Measurements from ENCODE around the gene ROR2. TPM values are rescaled to one million over a fixed set of nuclear protein-coding genes. Genes with fewer than 3 reads are reported as not detected.

The ROR2 gene
- total RNA-seq, 1 donor from 2014 or later: 3.8 TPM

DNA sequence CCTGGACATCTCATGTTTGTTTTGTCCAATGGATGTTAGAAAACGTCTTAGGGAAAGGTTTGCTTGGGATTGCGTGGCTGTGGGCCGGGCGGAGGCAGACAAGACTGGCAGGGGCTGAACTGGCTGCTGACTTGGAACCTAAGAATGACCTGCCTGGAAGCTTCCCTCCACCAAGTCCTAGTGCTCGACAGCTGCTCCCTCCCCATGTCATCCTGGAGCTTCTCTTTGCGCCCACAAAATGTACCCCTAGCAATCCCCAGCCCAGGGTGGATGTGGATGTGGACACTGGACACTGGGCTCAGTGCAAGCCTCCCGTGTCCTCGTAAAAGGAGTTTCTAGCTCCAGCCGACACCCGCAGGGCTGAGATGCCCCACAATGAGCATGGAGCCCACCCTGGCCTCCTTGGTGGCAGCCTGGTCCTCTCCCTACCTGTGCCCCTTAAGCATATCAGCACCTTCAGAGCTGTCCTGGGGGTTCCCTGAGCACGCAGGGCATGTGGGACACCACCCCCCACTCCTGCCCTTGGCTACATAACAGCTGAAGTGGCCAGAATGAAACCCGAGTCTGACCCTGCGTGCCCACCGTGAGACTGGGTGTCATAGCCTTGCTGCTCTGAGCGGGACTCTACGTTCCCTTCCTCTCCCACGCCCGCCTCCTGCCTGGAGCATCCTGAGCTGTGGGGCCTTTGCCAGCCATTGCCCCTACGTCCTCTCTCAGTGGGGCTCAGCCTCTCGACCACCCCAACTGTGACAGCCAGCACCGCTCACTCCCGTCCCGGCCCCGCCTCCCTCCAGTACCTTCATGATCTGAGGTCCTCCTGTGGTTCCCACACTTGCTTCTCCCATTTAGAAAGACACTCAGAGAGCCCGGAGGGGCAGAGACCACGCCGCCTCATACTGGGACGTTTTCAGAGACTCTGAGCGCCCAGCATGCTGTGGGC is 180.8 kb downstream of the ROR2 start:
- DNase-seq: no peak
- no peak for ATAC-seq
- no peaks in the 10 kb centered on the region for H3K4me1 ChIP-seq
- H3K9me3 ChIP-seq: no peaks in the 10 kb centered on the region
- H3K27ac ChIP-seq: no peak overlapping the region
- H3K4me3 ChIP-seq: no peak overlapping the region
- intact Hi-C loops (cut with DNase I): no loop called here
- no peaks in the 10 kb centered on the region for H3K36me3 ChIP-seq
- TF ChIP-seq, protein P1, sequence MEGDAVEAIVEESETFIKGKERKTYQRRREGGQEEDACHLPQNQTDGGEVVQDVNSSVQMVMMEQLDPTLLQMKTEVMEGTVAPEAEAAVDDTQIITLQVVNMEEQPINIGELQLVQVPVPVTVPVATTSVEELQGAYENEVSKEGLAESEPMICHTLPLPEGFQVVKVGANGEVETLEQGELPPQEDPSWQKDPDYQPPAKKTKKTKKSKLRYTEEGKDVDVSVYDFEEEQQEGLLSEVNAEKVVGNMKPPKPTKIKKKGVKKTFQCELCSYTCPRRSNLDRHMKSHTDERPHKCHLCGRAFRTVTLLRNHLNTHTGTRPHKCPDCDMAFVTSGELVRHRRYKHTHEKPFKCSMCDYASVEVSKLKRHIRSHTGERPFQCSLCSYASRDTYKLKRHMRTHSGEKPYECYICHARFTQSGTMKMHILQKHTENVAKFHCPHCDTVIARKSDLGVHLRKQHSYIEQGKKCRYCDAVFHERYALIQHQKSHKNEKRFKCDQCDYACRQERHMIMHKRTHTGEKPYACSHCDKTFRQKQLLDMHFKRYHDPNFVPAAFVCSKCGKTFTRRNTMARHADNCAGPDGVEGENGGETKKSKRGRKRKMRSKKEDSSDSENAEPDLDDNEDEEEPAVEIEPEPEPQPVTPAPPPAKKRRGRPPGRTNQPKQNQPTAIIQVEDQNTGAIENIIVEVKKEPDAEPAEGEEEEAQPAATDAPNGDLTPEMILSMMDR (IDR thresholded peaks at IDR 0.05): no peak
- H3K27me3 ChIP-seq (ENCODE audit: low read depth): peaks cover 12% of the 10 kb centered on the region

DNA sequence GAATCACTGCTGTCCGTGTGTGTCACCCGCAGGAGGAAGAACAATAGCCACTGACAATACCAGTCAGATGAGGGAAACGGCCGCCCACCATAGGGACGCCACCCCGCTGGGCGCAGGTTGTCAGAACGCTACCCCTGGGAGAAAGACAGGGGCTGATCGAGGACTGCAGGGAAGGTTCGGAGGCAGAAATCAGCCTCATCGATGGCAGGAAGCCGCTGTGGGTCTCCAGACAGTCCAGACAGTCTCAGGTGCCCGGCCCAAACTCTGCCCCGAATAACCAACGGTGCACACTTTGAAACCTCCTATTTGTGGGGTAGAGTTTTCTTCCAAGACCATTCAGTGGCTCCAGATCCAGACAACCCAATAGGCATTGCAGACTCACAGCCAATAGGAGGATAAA is 181.5 kb downstream of the ROR2 start:
- intact Hi-C loops (cut with DNase I): no loop called here
- TF ChIP-seq, protein P1 (IDR thresholded peaks at IDR 0.05): no peak
- no peak overlapping the region for H3K27ac ChIP-seq
- no peaks in the 10 kb centered on the region for H3K4me1 ChIP-seq
- no peaks in the 10 kb centered on the region for H3K36me3 ChIP-seq
- no peaks in the 10 kb centered on the region for H3K9me3 ChIP-seq
- DNase-seq: no peak
- H3K4me3 ChIP-seq: no peak overlapping the region
- peaks cover 12% of the 10 kb centered on the region for H3K27me3 ChIP-seq (ENCODE audit: low read depth)
- ATAC-seq: no peak

GRCh38 chr9:91766315-91767069 is 183.5 kb downstream of the ROR2 start:
- Histone ChIP-seq H3K4me1 (no peaks in the 10 kb centered on the region), H3K4me3 (no peak overlapping the region), H3K27me3 (ENCODE audit: low read depth) (peaks cover 12% of the 10 kb centered on the region), H3K27ac (no peak overlapping the region), H3K36me3 (no peaks in the 10 kb centered on the region), H3K9me3 (no peaks in the 10 kb centered on the region)
- TF ChIP-seq, protein P1 (IDR thresholded peaks at IDR 0.05): no peak
- DNase-seq: no peak
- intact Hi-C loops (cut with DNase I): no loop called here
- no peak for ATAC-seq

DNA sequence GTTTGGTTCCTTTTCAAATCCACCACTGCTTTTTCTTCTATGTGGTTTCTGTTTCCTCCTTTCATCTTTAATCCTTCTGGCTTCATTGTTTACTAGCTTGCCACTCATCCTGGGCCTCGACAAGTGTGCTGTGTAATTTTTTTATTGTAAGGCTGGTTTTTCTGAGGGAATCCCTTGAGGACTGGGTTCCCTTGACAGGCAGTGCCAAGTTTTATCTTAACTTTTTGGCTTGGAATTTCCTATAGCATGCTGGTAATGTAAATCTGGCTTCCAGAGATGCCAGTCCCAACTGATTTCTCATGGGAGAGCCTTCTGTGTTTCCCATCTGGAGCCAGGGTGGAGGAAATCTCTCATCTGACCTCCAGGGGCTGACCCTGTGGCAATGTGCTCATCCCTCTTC is 184.7 kb downstream of the ROR2 start:
- Histone ChIP-seq H3K9me3 (no peaks in the 10 kb centered on the region), H3K27me3 (ENCODE audit: low read depth) (peaks cover 12% of the 10 kb centered on the region), H3K4me1 (no peaks in the 10 kb centered on the region), H3K36me3 (no peaks in the 10 kb centered on the region), H3K27ac (no peak overlapping the region), H3K4me3 (no peak overlapping the region)
- intact Hi-C loops (cut with DNase I): no loop called here
- TF ChIP-seq, protein P1 (IDR thresholded peaks at IDR 0.05): no peak
- DNase-seq (no peak), ATAC-seq (no peak)

GRCh38 chr9:91764661-91765060 is 185.4 kb downstream of the ROR2 start:
- DNase-seq (no peak), ATAC-seq (no peak)
- Histone ChIP-seq H3K4me3 (no peak overlapping the region), H3K36me3 (no peaks in the 10 kb centered on the region), H3K9me3 (no peaks in the 10 kb centered on the region), H3K27me3 (ENCODE audit: low read depth) (peaks cover 12% of the 10 kb centered on the region), H3K27ac (no peak overlapping the region), H3K4me1 (no peaks in the 10 kb centered on the region)
- TF ChIP-seq, protein P1 (IDR thresholded peaks at IDR 0.05): no peak
- intact Hi-C loops (cut with DNase I): no loop called here

Measured in lower lobe of right lung (tissue), 2 donors.